Measurements from ENCODE around the gene AAMP.
A peak's percentile ranks its signal among the peaks of the same experiment; 100 is the strongest.
"Not testable (repeated sequence)": the region's sequence is repeated elsewhere in the genome, so short reads cannot be mapped to it uniquely, and the experiment has no call there.

AAMP gene

GRCh38 chr2:218269900-218270720 lies at the start of gene AAMP, which contains the start of gene PNKD:
Gene AAMP (minus strand): TSS chr2:218270137. CDS start chr2:218270086, 51 bp downstream.
Gene PNKD (plus strand): TSS chr2:218270519. CDS start chr2:218270536, 17 bp downstream.
- H3K4me3 ChIP-seq (ENCODE audit: low read depth, low read length) = peak within 1 kb of the TSS; percentile 97
- peak; percentile 99 for DNase-seq (ENCODE audit: low read depth)
- TF ChIP-seq CTCF (IDR thresholded peaks at IDR 0.05; ENCODE audit: low read depth, low read length, missing control alignments) = no peak
- in situ Hi-C loops (cut with HindIII; ENCODE audit: low sequenced_read_pairs) = no loop called here

GRCh38 chr2:218318241-218318640 lies 48.3 kb upstream of the AAMP start:
- no peak overlapping the region for H3K4me3 ChIP-seq (ENCODE audit: low read depth, low read length)
- no peak for TF ChIP-seq CTCF (IDR thresholded peaks at IDR 0.05; ENCODE audit: low read depth, low read length, missing control alignments)
- in situ Hi-C loops (cut with HindIII; ENCODE audit: low sequenced_read_pairs) = no loop called here
- no peak for DNase-seq (ENCODE audit: low read depth)

GRCh38 chr2:218317835-218318234 lies 47.9 kb upstream of the AAMP start:
- DNase-seq (ENCODE audit: low read depth) = no peak
- in situ Hi-C loops (cut with HindIII; ENCODE audit: low sequenced_read_pairs) = no loop called here
- no peak overlapping the region for H3K4me3 ChIP-seq (ENCODE audit: low read depth, low read length)
- no peak for TF ChIP-seq CTCF (IDR thresholded peaks at IDR 0.05; ENCODE audit: low read depth, low read length, missing control alignments)

GRCh38 chr2:218317303-218317630 lies 47.3 kb upstream of the AAMP start:
- no peak for TF ChIP-seq CTCF (IDR thresholded peaks at IDR 0.05; ENCODE audit: low read depth, low read length, missing control alignments)
- no peak for DNase-seq (ENCODE audit: low read depth)
- in situ Hi-C loops (cut with HindIII; ENCODE audit: low sequenced_read_pairs) = no loop called here
- H3K4me3 ChIP-seq (ENCODE audit: low read depth, low read length) = no peak overlapping the region

GRCh38 chr2:218315397-218315796 lies 45.5 kb upstream of the AAMP start:
- no peak overlapping the region for H3K4me3 ChIP-seq (ENCODE audit: low read depth, low read length)
- in situ Hi-C loops (cut with HindIII; ENCODE audit: low sequenced_read_pairs) = no loop called here
- no peak for DNase-seq (ENCODE audit: low read depth)
- no peak for TF ChIP-seq CTCF (IDR thresholded peaks at IDR 0.05; ENCODE audit: low read depth, low read length, missing control alignments)

GRCh38 chr2:218314764-218315163 lies 44.8 kb upstream of the AAMP start:
- in situ Hi-C loops (cut with HindIII; ENCODE audit: low sequenced_read_pairs); H3K4me3 ChIP-seq (ENCODE audit: low read depth, low read length); DNase-seq (ENCODE audit: low read depth): not testable (repeated sequence)

- DNase-seq (ENCODE audit: low read depth) = no peak
- H3K4me3 ChIP-seq (ENCODE audit: low read depth, low read length) = no peak overlapping the region
- in situ Hi-C loops (cut with HindIII; ENCODE audit: low sequenced_read_pairs) = no loop called here
- TF ChIP-seq CTCF (IDR thresholded peaks at IDR 0.05; ENCODE audit: low read depth, low read length, missing control alignments) = no peak
Observed at GRCh38 chr2:218313356-218313755, 43.4 kb upstream of the AAMP start.

Measured in astrocyte of the cerebellum (primary cell).